Measurements from ENCODE around the gene CEPT1. TPM values are rescaled to one million over a fixed set of nuclear protein-coding genes. Genes with fewer than 3 reads are reported as not detected.

CEPT1 gene
- total RNA-seq, 1 experiment from 2014 or later = 33.0 TPM

DNA sequence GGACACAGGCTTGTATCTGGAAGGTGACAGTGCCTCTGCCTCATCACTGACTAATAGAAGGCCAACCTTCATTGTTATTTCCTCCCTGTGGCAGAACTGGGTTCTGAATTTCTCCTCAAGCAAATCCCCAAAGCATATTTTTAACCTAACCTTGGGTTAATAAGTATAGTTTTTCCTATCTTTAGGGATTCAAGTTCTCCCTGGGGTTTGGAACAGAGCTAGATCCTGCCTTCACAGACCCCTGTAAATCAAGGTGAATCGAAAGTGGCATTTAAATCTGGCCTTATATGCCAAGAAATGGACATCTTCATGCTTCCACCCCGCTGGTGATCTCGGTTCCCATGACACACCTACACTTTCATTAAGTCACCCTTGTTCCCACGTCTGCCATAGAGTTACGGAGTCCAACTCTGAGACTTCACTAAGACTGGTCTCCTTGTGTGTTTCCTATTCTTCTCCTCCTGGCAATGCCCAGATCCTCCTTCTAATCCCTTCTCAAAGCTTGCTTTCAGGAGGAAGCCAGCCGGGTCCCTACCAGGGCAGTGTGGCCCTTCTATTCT is 83.2 kb downstream of the CEPT1 start:
- H3K27ac ChIP-seq (ENCODE audit: insufficient read length, low read depth, low read length) = no peak overlapping the region
- H2BK15ac ChIP-seq (ENCODE audit: low read depth, low read length) = no peak overlapping the region
- peaks cover 14% of the 10 kb centered on the region for H3K27me3 Mint-ChIP-seq (ENCODE audit: low read depth)
- H3K27ac Mint-ChIP-seq = peak overlapping the region in 1 of 3 experiments; percentile 58; a peak in 1 of 7 replicates
- H3K23me2 ChIP-seq (ENCODE audit: insufficient read length, low read depth, low read length, poor library complexity, severe bottlenecking) = no peaks in the 10 kb centered on the region
- H3K9me3 ChIP-seq (ENCODE audit: control insufficient read depth, low read depth, low read length) = no peaks in the 10 kb centered on the region
- H3K4me1 Mint-ChIP-seq = peaks cover 50 to 53% of the 10 kb centered on the region in 2 experiments
- no peaks in the 10 kb centered on the region for H3K27me3 ChIP-seq (ENCODE audit: insufficient read depth, low read length)
- H4K5ac ChIP-seq (ENCODE audit: insufficient read length, low read depth, low read length) = no peak overlapping the region
- H3K23ac ChIP-seq (ENCODE audit: insufficient read length, low read depth, low read length) = no peak overlapping the region
- no peaks in the 10 kb centered on the region; a peak in 1 of 7 replicates for H3K36me3 Mint-ChIP-seq (ENCODE audit: insufficient read depth in 1 of 3, low read depth in 3 of 3)
- no peak overlapping the region for H2BK20ac ChIP-seq (ENCODE audit: low read depth, low read length, poor library complexity, severe bottlenecking)
- no peaks in the 10 kb centered on the region for H4K20me1 ChIP-seq (ENCODE audit: control insufficient read depth, insufficient read depth, insufficient read length)
- H3K4ac ChIP-seq (ENCODE audit: low read depth, low read length) = no peak overlapping the region
- H3K56ac ChIP-seq (ENCODE audit: insufficient read length, low read depth, low read length) = no peak overlapping the region
- H3T11ph ChIP-seq (ENCODE audit: low read length) = no peak overlapping the region
- TF ChIP-seq, protein P1, sequence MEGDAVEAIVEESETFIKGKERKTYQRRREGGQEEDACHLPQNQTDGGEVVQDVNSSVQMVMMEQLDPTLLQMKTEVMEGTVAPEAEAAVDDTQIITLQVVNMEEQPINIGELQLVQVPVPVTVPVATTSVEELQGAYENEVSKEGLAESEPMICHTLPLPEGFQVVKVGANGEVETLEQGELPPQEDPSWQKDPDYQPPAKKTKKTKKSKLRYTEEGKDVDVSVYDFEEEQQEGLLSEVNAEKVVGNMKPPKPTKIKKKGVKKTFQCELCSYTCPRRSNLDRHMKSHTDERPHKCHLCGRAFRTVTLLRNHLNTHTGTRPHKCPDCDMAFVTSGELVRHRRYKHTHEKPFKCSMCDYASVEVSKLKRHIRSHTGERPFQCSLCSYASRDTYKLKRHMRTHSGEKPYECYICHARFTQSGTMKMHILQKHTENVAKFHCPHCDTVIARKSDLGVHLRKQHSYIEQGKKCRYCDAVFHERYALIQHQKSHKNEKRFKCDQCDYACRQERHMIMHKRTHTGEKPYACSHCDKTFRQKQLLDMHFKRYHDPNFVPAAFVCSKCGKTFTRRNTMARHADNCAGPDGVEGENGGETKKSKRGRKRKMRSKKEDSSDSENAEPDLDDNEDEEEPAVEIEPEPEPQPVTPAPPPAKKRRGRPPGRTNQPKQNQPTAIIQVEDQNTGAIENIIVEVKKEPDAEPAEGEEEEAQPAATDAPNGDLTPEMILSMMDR (conservative IDR thresholded peaks at IDR 0.05) = peak; percentile 5; the same call in 1 of the 3 replicates
- no peaks in the 10 kb centered on the region for H3K79me2 ChIP-seq (ENCODE audit: insufficient read depth, low read length)
- no peak overlapping the region for H3K4me2 ChIP-seq (ENCODE audit: insufficient read depth, insufficient read length, low read length)
- no peak overlapping the region for H2AK5ac ChIP-seq (ENCODE audit: insufficient read length, low read length)
- H2AFZ ChIP-seq (ENCODE audit: low read length) = no peak overlapping the region
- no peak overlapping the region for H4K8ac ChIP-seq (replicated peaks; ENCODE audit: insufficient read length, low read depth, low read length)
- peaks cover 2% of the 10 kb centered on the region for H3K4me1 ChIP-seq (ENCODE audit: insufficient read depth, low read length)
- H3K9ac ChIP-seq (ENCODE audit: extremely low read depth, insufficient read length, low read length) = no peak overlapping the region
- H2BK120ac ChIP-seq (ENCODE audit: low read depth, low read length, poor library complexity, severe bottlenecking) = no peak overlapping the region
- no peak overlapping the region for H3K4me3 Mint-ChIP-seq
- no CpG with 5 or more reads among the region's 6 CpGs for whole genome bisulfite sequencing (ENCODE audit: extremely low coverage, insufficient read length, low lambda C conversion rate)
- H3K79me1 ChIP-seq (ENCODE audit: insufficient read depth, low read depth, low read length, poor library complexity, severe bottlenecking) = no peaks in the 10 kb centered on the region
- no peak overlapping the region for H2BK5ac ChIP-seq (ENCODE audit: insufficient read length, low read length)
- no peak overlapping the region for H2BK12ac ChIP-seq (ENCODE audit: insufficient read length, low read depth, low read length)
- no peak for DNase-seq
- H3K18ac ChIP-seq (ENCODE audit: insufficient read length, low read depth, low read length) = no peak overlapping the region
- H3K14ac ChIP-seq (ENCODE audit: insufficient read depth, low read length) = no peak overlapping the region
- no peak overlapping the region for H4K91ac ChIP-seq (ENCODE audit: insufficient read length, low read depth, low read length)
- no peaks in the 10 kb centered on the region for H3K9me3 Mint-ChIP-seq

Data from H9 (cell line).